OCI-LY7 (cell line): Measurements from ENCODE around the gene RBM42. TPM values are rescaled to one million over a fixed set of nuclear protein-coding genes. Genes with fewer than 3 reads are reported as not detected.

Experiments used
- Bru-seq: library from RNA; stranded (reverse); fragments of 400-500 nt; gene quantifications from one replicate; lab custom pipeline; 2021; lab: Mats Ljungman, UMichigan
- BruChase-seq, 2 experiments: library from RNA; stranded (reverse); fragments of 400-500 nt; gene quantifications; one replicate each; lab custom pipeline; 2021; lab: Mats Ljungman, UMichigan
- BruUV-seq: library from RNA; stranded (reverse); fragments of 400-500 nt; replicated peaks from 2 replicates; lab custom pipeline; 2021; lab: Mats Ljungman, UMichigan
- CTCF ChIA-PET: fragments of 300-600 bp; sonication (Branson Sonifier 250); formaldehyde crosslinking; loops from one replicate; lab custom pipeline; 2022; ENCODE audit warnings: antibody characterized with exemption; ENCODE audit not compliant: unreplicated experiment; lab: Charles Lee
- POLR2A ChIA-PET: fragments of 300-600 bp; sonication (Branson Sonifier 250); formaldehyde crosslinking; loops from one replicate; lab custom pipeline; 2022; ENCODE audit warnings: antibody characterized with exemption; lab: Charles Lee
- DNase-seq: peaks from one replicate; pipeline ENCODE4 v3.0.0-alpha.2; 2015; ENCODE audit warnings: low spot score
- H2AFZ ChIP-seq: fragments of 200-600 bp; sonication (generic), shearing (Covaris generic); 2 replicates; pipeline ENCODE4 v1.6.1; 2014; ENCODE audit warnings: mild to moderate bottlenecking, antibody characterized with exemption, low read length, moderate library complexity
- H3K27ac ChIP-seq: fragments of 200-600 bp; sonication (generic); 2 replicates; pipeline ENCODE4 v1.5.1; 2014; ENCODE audit warnings: mixed run types, low read depth, mild to moderate bottlenecking, moderate library complexity, low read length, inconsistent platforms; ENCODE audit not compliant: poor library complexity, severe bottlenecking
- H3K36me3 ChIP-seq: fragments of 200-600 bp; sonication (generic); 2 replicates; pipeline ENCODE4 v1.6.1; 2014; ENCODE audit warnings: mild to moderate bottlenecking, antibody characterized with exemption, low read length, moderate library complexity, mixed read lengths; ENCODE audit not compliant: insufficient read depth
- H3K4me1 ChIP-seq: fragments of 200-600 bp; sonication (generic); 2 replicates; pipeline ENCODE4 v1.5.1; 2014; ENCODE audit warnings: mild to moderate bottlenecking, low read length; ENCODE audit not compliant: insufficient read depth, poor library complexity, severe bottlenecking
- H3K4me2 ChIP-seq: fragments of 200-600 bp; sonication (generic); 2 replicates; pipeline ENCODE4 v1.6.1; 2014; ENCODE audit warnings: mild to moderate bottlenecking, low read length
- H3K4me3 ChIP-seq: fragments of 200-600 bp; sonication (generic); 2 replicates; pipeline ENCODE4 v1.5.1; 2014; ENCODE audit warnings: mild to moderate bottlenecking, low read depth, low read length; ENCODE audit not compliant: poor library complexity, severe bottlenecking
- H3K79me2 ChIP-seq: fragments of 200-600 bp; sonication (generic); 2 replicates; pipeline ENCODE4 v1.6.1; 2016; ENCODE audit warnings: low read depth, mild to moderate bottlenecking, low read length, moderate library complexity, mixed read lengths; ENCODE audit not compliant: insufficient read depth
- H3K9me2 ChIP-seq: fragments of 200-600 bp; sonication (generic); 2 replicates; pipeline ENCODE4 v1.6.1; 2016; ENCODE audit warnings: mild to moderate bottlenecking, low read length, mixed read lengths; ENCODE audit not compliant: insufficient read depth
- H3K9me3 ChIP-seq: fragments of 200-600 bp; sonication (generic); 2 replicates; pipeline ENCODE4 v1.6.1; 2014; ENCODE audit warnings: mild to moderate bottlenecking, mixed run types, low read length, mixed read lengths
- H4K20me1 ChIP-seq: fragments of 200-600 bp; sonication (generic); 2 replicates; pipeline ENCODE4 v1.6.1; 2014; ENCODE audit warnings: mild to moderate bottlenecking, antibody characterized with exemption, low read length, moderate library complexity, mixed read lengths; ENCODE audit not compliant: insufficient read depth
- CTCF ChIP-seq: fragments of 200-600 bp; sonication (generic); conservative IDR thresholded peaks from 2 replicates; pipeline ENCODE4 v1.5.1; 2014; ENCODE audit warnings: mild to moderate bottlenecking, antibody characterized with exemption, low read length, moderate library complexity, mixed read lengths
- EZH2phosphoT487 ChIP-seq: fragments of 200-600 bp; sonication (generic); IDR thresholded peaks from 2 replicates; pipeline ENCODE4 v1.6.1; 2018; ENCODE audit warnings: low read depth, borderline replicate concordance, mild to moderate bottlenecking, mixed run types, antibody characterized with exemption, low read length, moderate library complexity, mixed read lengths
- intact Hi-C: fragments of 100-400 bp; cut with micrococcal nuclease; formaldehyde crosslinking; loops from one replicate; pipeline ENCODE4 v1.10.0; 2022; ENCODE audit not compliant: unreplicated experiment
- long read RNA-seq: library from polyadenylated mRNA; stranded (forward); transcript quantifications from one replicate; pipeline ENCODE4 v2.0.0, GENCODE V29; 2022
- total RNA-seq, 2 experiments: library from RNA; depleted of rRNA in 1 of 2; stranded (reverse); fragments of >200 nt in 1 of 2; shearing (Covaris generic) in 1 of 2; gene quantifications; 2 replicates each; pipeline ENCODE4 v1.2.3, GENCODE V29; 2014 to 2022

Gene RBM42, protein sequence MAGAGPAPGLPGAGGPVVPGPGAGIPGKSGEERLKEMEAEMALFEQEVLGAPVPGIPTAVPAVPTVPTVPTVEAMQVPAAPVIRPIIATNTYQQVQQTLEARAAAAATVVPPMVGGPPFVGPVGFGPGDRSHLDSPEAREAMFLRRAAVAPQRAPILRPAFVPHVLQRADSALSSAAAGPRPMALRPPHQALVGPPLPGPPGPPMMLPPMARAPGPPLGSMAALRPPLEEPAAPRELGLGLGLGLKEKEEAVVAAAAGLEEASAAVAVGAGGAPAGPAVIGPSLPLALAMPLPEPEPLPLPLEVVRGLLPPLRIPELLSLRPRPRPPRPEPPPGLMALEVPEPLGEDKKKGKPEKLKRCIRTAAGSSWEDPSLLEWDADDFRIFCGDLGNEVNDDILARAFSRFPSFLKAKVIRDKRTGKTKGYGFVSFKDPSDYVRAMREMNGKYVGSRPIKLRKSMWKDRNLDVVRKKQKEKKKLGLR
- 62.0 and 73.6 TPM in 2 replicates for total RNA-seq (2014; rRNA removed; shearing (Covaris generic))
- 105 and 115 TPM in 2 replicates for total RNA-seq (2022)
- percentile 67 among the genes with signal in this experiment for Bru-seq, nascent RNA
- BruChase-seq, experiment 1, labeled RNA remaining after a 6-hour chase = percentile 75 among the genes with signal in this experiment
- percentile 68 among the genes with signal in this experiment for BruChase-seq, experiment 2, labeled RNA remaining after a 2-hour chase
- long read RNA-seq, transcript RBM42-201 (10 exons, 1,680 nt) = major isoform, 140 of 316 reads
- long read RNA-seq, partial matches to known transcripts = 31 of 316 reads
- long read RNA-seq, other reads (novel, unspliced or antisense) = 139 of 316 reads

GRCh38 chr19:35628565-35629331 lies at the start of gene RBM42:
Gene RBM42 (plus strand): TSS chr19:35629036. CDS start chr19:35629154, 118 bp downstream.
- Histone ChIP-seq H3K27ac (peak within 1 kb of the TSS; percentile 68), H3K9me3 (no peaks in the 10 kb centered on the region), H2AFZ (peak within 1 kb of the TSS; percentile 86), H3K4me1 (peaks cover 18% of the 10 kb centered on the region), H3K4me2 (peak within 1 kb of the TSS; percentile 96), H3K9me2 (no peaks in the 10 kb centered on the region), H3K36me3 (peaks cover 34% of the 10 kb centered on the region), H4K20me1 (no peaks in the 10 kb centered on the region), H3K79me2 (peaks cover 10% of the 10 kb centered on the region), H3K4me3 (peak within 1 kb of the TSS; percentile 83)
- intact Hi-C loops = loop anchor here (2.0 to 5.0 kb wide), 3 partner anchors 16 to 381 kb away; partner anchors contain the start of genes HAUS5 and LSR
- BruUV-seq = no TSS peak
- ChIA-PET POLR2A (interaction anchor here (1.9 kb wide), 1 partner anchor 14 kb away, joined by 5 read pairs; no protein-coding TSS in a partner anchor), CTCF (interaction anchor here (0.5 kb wide), 1 partner anchor 473 kb away, joined by 3 read pairs; no protein-coding TSS in a partner anchor)
- DNase-seq = peak; percentile 99
- TF ChIP-seq EZH2phosphoT487 (no peak), CTCF (no peak)

DNA sequence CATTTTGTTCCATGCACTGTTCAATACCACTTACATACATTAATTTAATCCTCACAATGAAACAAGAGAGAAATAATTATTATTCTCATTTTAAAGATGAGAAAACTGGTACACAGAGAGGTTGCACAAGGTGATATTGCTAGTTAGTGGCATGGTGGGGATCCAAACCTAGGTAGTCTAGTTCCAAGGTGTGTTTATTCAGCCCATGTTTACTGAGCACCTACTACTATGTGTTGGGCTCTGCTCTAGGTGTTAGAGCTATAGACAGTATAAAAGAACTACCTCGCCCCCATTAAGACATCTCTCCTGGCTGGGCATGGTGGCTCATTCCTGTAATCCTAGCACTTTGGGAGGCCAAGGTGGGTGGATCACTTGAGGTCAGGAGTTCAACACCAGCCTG lies 46.1 kb upstream of the RBM42 start:
- intact Hi-C loops = no loop called here
- BruUV-seq = no TSS peak
- Histone ChIP-seq H3K4me1 (no peaks in the 10 kb centered on the region), H3K9me2 (no peaks in the 10 kb centered on the region), H3K36me3 (no peaks in the 10 kb centered on the region), H3K27ac (no peak overlapping the region), H4K20me1 (no peaks in the 10 kb centered on the region), H3K79me2 (no peaks in the 10 kb centered on the region), H3K4me2 (no peak overlapping the region), H2AFZ (no peak overlapping the region), H3K9me3 (no peaks in the 10 kb centered on the region), H3K4me3 (no peak overlapping the region)
- CTCF ChIA-PET = no interaction called here
- POLR2A ChIA-PET = no interaction called here
- no peak for DNase-seq
- TF ChIP-seq CTCF (no peak), EZH2phosphoT487 (no peak)
